Superior temporal gyrus (tissue), 1 donor: ENCODE measurements around the gene CYP4V2.

Source experiments
- DNase-seq: peaks from one replicate; pipeline ENCODE4 v3.0.0-alpha.2; 2016; ENCODE audit errors: extremely low spot score

Gene CYP4V2

DNA sequence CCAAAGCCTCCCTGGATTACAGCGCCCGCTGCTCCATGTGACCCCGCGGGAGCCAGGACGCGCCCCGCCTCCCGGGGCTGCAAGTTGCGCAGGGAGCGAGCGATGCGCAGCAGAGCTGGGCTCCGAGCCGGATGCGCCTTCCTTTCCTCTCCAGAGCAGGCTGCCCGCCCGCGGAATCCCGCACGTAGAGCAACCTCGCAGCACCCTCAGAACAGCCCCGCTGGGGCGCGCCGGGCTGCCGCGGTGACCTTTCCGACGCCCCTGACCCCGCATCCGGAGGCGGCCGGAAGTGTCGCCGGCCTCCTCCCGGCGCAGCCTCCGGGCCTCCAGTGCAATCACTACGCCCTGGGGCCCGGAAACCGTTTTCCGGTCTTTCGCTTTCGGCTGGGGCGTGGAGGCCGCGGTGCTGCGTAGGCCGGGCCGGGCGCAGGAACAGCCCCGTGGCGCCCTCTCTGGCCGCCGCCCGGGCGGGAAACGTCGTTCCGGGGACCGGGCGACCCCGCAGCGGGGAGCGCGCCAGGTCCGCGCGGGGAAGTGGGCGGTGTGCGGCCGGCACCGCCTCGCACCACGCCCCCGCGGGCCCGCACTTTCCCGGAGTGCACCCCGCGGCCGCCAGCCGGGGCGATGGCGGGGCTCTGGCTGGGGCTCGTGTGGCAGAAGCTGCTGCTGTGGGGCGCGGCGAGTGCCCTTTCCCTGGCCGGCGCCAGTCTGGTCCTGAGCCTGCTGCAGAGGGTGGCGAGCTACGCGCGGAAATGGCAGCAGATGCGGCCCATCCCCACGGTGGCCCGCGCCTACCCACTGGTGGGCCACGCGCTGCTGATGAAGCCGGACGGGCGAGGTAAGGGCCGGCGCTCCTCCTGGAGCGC, at the start of gene CYP4V2:
TSS of gene CYP4V2 (plus strand) at position 368 of the 866 bp plus-strand sequence. CDS start at position 625, 257 bp downstream.
- peak; percentile 77 for DNase-seq

DNA sequence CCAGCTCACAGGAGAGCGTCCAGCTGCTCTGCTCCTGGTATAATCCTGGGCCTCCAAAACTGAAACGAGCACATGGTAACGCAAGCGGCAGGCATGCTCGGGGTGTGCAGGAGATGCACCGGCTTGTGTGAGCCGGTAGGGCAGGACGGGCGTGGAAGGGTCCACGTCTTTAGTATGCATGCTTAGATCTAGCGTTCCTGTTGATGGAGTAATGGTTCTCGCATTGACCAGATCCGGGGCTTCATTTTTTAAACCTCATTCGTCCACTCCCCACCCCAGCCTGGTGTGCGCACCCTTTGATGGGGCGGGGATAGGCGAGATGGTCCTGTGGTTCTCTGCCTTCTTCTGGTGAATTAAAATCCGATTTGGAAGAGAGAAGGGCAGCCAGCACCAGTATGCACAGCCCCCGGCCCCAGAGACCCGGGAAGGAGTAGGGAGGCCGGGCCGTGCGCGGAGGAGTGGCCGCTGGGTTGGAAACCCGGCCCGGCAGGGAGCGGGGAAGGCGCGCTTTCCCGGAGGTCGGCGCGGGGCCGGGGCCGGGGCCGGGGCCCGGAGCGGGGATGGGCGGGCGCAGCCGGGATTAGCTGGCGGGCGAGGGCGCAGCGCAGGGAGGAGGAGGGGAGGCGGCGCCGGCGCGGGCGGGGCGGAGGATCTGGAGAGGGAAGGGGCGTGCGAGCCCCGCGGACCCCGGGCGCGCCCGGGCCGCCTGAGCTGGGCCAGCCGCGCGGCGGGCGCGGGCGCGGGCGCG, 47.0 kb upstream of the CYP4V2 start:
- peak; percentile 36 for DNase-seq

DNA sequence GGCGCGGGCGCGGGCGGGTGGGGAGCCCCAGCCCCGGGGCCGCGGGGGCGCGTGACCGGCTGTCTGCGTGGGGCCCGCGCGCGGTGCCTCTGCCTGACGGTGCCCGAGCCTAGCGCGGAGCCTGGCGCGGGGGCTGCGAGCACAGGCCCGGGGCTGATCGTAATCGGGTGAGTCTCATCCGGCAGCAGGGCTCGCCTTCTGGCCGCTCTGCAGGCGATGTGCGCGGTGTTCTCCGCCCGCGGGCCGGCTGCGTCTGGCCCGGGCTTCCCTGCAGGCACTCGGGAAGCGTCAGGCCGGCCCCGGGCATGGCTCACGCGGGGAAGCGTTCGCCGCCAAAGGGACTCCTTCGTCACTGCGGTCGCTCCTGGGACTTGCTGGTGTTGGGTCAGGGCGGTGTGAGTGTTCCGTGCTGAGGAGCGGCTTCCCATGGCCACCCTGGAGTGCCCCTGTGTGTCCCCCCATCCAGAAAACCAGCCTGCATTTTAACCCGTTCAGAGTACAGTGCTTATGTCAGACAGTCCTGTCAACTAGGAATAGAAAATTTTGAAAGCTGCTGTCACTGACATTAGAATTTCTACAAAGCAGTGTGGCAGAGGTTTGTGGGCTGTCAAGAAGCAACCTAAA, 46.3 kb upstream of the CYP4V2 start:
- peak; percentile 28 for DNase-seq

DNA sequence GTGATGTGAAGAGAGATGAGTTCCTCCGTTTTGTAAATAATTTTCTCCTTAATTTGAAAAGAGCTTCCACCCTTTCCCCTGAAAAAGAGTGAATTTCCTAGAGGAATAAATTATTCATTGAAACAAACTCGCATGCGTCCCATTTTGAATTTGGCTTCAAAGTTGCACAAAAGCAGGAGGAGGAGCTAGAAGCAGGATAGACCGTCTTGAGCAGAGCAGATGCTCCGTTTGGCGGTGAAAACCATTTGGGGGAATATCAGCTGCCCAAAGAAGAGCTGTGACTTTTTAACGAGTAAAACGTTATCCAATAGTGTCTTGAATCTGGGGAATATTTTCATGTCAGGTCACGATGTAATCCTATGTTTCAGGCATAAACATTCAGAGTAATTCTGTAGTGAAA, 44.9 kb upstream of the CYP4V2 start:
- DNase-seq = peak; percentile 51

DNA sequence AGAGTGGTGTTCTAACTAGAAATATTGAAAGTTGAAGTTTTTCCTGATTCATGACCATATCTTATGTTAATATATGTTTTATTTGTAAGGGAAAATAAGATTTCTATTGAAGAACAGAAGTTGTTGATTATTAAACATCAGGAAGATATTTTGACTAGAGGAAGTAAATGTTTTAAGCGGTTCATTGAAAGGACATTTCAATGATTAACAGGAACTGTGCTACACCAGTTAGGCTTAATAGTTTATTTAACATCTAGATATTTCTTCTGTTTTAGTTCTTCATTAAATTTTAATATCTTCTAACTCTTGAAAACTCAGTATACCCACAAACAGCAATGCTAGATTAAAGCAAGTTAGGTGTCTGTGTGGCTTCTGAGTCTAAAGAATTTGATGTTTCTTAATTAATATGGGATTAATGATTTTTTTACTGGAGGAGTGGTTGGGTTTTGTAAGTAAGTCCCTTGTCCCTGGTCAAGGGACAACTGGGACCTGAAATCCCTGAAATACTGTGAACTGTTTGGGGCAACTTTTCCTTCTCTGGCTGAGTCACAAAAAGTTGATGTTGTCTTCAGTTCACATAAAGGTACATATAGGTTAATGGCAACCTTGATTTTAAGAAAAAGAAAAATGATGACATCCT, 42.9 kb upstream of the CYP4V2 start:
- no peak for DNase-seq

DNA sequence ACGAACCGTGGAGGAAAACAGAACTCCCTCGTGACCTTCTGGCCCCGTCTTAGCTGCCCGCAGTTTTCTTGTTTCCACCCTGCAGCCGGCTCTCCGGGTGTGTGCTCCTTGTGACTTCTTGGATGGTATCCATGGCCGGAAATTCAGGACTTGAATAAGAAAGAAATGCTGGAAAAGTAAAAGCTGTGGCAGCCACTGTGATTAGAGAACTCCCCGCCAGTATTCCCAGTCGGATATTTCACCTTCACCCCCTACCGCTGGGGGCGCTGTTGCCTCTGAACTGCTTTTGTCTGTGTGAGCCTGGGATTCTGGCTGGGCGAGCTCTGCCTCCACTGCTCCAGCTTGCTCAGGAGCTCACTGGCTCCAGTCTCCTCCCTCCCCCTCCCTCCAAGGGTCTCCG, 41.5 kb upstream of the CYP4V2 start:
- no peak for DNase-seq

DNA sequence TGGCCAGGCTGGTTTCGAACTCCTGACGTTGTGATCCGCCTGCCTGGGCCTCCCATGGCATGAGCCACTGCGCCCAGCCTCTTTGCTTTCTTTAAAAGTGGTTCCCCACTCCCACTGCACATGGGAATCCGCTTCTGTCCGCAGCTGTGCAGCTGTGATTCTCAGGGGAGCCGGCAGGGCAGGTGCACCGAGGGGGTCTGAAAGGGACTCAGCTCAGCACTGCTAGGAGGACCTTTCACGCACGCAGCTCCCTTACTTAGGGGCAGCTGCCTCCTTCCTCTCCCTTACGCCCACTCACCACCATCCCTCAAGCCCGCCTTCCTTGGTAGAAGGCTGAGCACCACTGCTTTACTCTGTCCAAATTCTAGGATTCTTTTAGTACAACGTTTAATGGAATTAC, 40.4 kb upstream of the CYP4V2 start:
- no peak for DNase-seq

DNA sequence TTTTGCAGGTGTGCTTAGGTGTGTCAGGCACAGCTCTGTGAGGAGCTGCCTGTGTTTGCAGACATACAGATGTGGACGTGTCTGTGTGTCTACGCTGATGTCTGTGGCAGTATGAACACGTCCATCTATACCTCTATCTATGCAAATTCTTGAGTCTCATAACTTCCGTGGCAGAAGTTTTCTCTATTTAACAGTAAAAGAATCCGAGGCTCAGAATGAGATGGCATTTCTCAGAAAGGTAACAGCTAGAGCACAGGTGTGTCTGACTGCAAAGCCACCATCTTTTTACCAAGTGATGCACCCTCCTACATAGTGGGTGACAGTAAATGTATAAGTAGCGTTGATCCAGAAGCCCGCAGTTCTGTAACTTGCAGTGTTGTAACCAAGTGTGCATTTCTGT, 39.9 kb upstream of the CYP4V2 start:
- DNase-seq = no peak

DNA sequence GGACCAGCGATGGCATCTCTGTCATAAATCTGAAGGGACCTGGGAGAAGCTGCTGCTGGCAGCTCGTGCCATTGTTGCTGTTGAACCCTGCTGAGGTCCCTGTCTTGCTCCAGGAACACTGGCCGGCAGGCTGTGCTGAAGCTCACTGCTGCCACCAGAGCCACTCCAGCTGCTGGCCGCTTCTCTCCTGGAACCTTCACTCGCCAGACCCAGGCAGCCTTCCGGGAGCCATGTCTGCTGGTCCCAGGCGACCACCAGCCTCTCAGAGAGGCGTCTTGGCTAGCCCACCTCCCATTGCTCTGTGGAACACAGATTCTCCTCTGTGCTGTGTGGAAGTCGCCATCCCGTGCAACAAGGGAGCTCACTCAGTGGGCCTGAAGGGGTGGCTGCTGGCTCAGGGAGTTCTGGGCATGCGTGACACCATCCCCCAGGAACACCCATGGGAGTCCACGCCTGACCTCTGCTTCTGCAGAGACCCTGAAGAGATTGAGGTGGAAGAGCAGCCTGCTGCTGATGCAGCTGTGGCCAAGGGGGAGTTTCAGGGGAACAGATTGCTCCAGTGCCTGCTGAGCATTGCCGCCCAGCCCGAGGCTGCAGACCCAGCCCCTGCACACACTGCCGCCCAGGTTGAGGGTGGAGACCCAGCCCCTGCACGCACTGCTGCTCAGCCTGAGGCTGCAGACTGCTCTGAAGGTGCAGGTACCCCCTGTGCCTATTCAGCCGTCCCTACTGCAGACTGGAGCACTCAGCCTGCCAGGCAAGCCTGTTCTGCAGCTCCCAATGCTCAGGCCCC, 33.1 kb upstream of the CYP4V2 start:
- DNase-seq = no peak

DNA sequence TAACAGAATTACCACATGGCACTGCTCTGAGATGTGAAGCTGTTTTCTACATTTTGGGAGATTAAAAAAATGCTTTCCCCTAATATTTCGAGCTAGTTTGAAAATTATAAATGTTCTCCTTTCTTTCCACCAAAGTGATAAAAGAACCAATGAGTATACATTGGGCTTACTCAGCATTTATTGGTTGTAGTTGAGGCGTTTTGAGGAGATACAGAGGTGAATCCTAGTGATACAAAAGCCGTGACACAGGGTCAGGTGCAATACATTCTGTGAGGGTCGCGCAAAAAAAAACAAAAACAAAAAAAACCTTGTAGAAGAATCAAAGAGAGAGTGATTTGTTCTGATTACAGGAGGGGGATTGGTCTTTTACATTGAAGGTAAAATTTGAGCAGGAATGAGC, 32.4 kb upstream of the CYP4V2 start:
- no peak for DNase-seq

DNA sequence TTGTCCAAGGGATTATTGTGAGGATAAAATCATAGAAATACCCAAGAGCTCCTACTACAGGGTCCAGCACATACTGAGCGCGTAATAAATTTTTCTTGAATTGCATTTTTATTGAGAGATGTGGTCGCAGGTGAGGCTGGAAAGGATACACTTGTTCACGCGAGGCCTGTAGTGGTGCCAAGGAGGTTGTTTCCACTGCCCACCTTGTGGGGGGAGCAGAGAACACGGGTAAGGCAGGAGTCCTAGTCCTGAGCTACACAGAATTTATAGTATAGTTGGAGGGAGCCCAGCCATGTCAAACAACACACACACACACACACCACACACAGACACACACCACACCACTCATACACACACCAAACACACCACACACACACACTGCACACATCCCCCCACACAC, 31.8 kb upstream of the CYP4V2 start:
- DNase-seq = no peak

DNA sequence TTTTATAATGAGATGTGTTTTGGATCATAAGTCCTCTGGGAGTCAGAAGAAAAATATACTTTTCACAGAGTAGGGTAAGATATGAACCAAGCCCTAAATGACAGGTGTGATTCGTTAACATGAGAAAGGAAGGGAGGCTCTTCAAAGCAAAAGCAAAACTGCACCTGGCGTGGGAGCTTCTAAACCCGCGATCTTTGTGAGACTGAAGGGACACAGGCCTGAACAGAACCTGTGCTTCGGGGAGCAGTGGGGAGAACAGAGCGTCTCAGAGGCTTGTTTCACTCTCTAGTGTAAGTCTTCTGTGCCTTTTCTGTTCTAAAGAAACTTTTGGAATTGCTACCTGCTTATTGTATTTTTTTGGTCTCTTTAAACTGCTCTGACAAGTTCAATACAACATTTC, 30.2 kb upstream of the CYP4V2 start:
- no peak for DNase-seq

DNA sequence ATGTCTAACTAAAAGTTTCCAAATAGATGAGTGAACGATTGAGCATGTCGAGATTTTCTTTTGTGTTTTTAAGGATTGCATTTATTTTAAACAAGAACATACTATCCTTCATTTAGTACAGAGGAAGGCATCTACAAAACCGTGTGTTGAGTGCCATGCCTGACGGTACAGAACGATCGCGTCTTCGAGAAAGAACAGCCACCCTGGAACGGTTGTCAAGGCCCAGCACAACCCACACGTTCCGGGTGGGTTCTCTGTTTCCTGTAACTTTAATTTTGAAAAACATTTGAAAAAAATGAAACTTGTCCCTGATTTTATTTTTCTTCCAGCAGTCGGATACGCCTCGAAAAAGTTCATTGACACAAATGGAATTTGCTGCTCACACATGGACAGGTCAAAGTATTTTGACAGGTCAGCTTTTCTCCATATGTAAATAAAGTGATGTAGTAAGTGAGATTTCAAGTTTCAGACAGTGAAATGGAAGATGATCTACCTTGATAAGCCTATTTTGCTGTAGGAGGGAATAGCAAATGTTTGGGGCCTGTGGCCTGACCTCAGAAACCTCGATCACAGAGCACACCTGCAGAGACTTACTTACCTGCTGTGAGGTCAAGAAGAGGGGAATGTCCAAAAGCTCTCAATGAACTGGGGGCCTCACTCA, 24.4 kb upstream of the CYP4V2 start:
- DNase-seq = no peak

DNA sequence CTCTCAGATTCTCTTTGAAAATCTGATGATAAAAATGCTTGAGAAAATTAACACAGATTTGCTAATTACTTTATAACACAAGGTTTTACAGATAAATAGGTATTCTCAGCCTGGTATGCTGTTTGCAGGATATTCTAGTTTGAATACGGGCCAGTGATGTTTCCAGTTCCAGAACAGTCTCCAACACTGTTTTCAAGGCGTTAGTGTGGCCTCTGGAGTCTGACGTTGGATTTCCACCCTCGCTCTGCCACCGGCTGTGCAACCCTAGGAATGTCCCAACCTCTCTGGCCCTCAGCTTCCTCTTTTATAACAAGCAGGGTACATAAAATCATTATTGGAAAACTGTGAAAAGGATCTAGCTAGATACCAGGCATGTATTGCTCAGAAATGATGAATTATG, 23.8 kb upstream of the CYP4V2 start:
- no peak for DNase-seq

DNA sequence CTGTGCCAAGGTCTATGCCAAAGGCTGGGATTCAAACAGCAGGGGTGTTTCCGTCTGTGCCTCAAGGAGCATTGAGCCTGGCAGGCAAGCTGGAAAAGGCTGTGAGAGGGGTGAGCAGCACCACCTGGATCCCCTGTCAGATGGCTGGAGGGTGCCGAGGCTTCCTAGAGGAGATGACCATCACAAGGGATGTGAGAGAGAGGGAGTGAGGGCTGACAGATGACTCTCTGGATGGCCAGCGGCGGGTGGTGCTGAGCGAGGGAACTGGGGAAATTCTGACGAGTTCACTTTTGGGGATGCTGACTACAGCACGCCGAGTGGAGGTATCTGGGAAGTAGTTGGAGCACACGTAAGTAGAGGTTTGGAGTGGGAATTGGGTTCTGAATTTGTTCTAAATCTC, 22.6 kb upstream of the CYP4V2 start:
- DNase-seq = no peak

DNA sequence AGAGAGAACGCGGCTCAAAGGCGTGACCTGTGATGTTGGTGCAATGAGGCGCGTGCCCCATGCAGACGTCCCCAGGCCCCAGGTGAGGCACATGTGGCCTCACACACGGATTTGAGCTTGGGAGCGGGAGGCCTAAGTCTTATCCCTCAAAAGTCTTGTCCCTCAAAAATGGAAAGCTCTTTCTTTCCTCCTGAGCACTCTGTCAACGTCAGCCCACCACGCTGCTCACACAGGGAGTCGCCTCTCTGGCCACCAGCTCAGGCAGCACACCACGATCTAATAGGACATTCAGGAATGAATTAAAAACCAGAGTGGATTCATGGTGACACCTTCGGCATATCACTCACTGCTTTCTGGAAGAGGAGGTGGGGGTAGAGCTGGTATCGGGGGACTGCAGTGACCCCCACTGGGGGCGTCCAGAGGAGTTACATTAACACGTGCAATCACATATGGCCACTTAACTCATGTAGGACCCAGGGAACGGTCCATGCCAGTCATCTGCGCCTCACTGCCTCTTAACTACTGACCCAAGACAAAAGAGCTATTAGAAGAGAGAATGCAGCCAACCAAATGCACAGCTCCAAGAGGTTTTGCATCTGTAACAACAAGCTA, 21.9 kb upstream of the CYP4V2 start:
- no peak for DNase-seq

DNA sequence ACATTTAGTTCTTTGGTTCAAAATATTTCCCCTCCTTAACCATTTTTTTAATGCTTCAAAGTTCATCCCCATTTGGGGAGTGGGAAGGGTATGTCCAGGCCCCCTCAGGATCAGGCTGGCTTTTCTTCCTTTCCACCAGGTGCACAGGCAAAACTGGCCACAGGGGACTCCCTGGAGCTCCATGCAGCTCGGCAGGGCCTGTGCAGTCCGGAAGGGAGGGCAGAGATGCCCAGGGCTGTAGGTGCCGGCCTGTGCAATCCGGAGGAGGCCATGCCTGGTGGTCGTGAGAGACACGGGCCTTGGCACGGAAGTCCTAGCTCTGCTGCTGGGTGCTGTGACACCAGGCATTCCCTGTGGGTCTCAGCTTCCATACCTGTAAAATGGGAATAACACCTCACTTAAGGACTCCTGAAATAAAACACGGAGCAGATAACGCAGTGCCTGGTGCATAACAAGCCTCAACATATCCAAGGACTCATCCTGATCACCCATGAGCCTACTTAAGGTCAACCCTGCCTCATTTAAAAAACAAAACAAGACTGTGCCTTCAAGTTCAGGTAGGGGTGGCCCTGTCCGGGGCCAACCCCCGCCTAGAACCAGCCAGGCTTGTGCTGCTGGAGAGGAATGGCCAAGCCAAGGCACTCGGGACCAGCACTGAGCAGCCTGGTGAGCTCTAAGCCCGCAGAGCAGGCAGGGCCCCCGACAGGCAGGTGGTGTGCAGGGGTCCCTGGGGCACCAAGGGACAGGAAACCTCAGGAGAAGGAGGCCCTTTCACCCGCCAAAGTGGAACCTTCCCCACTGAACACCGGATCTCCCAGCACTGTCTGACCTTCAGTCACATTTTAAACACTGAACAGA, 21.2 kb upstream of the CYP4V2 start:
- DNase-seq = no peak

DNA sequence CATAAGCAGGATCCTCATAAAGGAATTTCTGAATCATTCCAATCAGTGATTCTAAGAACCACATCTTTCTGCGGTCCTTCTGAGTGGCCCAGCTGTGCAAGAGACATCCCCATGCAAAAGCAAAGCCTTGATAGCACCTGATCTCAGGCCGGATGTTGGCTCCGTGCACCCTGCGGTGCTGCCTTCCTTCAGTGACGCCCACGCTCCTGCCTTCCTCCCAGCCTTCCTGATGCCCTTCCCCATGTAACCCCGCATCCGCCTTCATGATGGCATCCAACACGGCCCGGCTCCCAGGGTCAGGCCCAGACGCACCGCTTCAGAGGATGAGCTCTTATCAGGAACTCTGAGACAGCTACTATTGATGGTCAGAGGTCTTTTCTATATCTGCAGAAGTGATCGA, 20.4 kb upstream of the CYP4V2 start:
- DNase-seq = no peak

DNA sequence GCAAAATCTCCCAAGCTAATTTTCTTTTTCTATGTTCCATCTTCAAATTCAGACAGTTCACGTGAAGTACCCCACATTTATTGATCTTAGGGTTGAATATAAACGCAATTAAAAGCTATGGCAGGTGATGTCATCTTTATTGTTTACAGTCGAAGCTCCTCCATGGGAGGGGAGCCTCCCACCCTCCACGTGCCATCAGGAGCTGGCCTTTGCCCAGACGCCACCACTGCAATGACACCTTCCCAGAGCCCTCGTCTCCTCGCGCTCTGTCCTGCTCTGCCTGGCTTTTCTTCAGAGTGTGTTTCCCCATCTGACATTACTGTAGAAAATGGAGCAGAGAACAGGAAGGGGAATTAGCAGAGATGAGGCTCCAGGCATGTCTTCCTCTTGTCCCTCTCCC, 18.8 kb upstream of the CYP4V2 start:
- DNase-seq = no peak
